ENCODE results near the gene DIP2B.

DIP2B gene

DNA sequence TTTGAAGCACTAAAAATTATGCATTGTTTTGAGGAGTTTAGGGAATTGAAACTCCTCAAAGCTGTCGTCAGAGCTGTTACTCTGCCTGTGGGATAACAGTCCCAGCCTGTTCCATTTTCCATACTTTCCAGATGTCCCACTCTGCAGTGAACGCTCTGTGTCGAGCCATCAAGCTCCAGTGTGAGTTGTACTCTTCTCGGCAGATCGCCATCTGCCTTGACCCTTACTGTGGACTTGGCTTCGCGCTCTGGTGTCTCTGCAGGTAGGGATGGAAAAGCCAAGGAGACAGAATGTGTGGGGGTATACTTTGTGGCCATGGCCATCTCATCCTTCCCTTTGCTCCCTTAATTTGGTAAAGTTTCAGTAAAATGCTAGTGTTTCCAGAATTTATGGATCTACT, 223.6 kb downstream of the DIP2B start:
- Histone ChIP-seq H3K36me3 (ENCODE audit: insufficient read depth, low read length) (peaks cover 21% of the 10 kb centered on the region; the same call in 1 of the 2 replicates), H3K27ac (no peak overlapping the region), H3K4me3 (no peak overlapping the region), H3K9me3 (ENCODE audit: low read depth, low read length) (no peaks in the 10 kb centered on the region), H3K9ac (ENCODE audit: insufficient read length) (no peak overlapping the region)
- DNase-seq (ENCODE audit: low read depth, low spot score), result no peak
- TF ChIP-seq FOXP2 (optimal IDR thresholded peaks at IDR 0.05; ENCODE audit: control extremely low read depth, extremely low read length, insufficient read depth), result no peak
- no peak for TF ChIP-seq EZH2 (IDR thresholded peaks at IDR 0.05)
- no peak for TF ChIP-seq POLR2AphosphoS5 (IDR thresholded peaks at IDR 0.05; ENCODE audit: borderline replicate concordance, low read depth, low read length)

DNA sequence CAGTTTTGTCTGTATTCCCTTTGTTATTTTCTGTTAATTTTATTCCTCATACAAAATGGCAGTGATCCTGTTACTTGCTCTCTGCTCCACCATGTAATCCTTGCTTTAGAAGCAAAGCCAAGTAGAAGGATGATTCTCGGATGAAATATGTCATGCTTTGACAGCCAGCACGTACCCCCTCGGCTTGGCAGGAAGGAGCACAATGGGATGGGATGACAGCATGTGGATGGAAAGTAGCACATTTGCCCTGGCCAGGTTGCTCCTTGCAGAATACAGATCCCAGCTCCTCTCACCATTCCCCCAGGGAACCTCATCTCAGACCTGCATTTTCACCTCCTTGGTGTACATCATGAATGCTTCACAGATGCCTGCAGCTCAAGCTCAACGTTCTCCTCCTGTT, 224.1 kb downstream of the DIP2B start:
- H3K9ac ChIP-seq (ENCODE audit: insufficient read length), result no peak overlapping the region
- DNase-seq (ENCODE audit: low read depth, low spot score), result no peak
- peaks cover 19% of the 10 kb centered on the region; the same call in 1 of the 2 replicates for H3K36me3 ChIP-seq (ENCODE audit: insufficient read depth, low read length)
- H3K9me3 ChIP-seq (ENCODE audit: low read depth, low read length), result no peaks in the 10 kb centered on the region
- no peak for TF ChIP-seq POLR2AphosphoS5 (IDR thresholded peaks at IDR 0.05; ENCODE audit: borderline replicate concordance, low read depth, low read length)
- TF ChIP-seq FOXP2 (optimal IDR thresholded peaks at IDR 0.05; ENCODE audit: control extremely low read depth, extremely low read length, insufficient read depth), result no peak
- TF ChIP-seq EZH2 (IDR thresholded peaks at IDR 0.05), result no peak
- H3K4me3 ChIP-seq, result no peak overlapping the region
- H3K27ac ChIP-seq, result no peak overlapping the region

DNA sequence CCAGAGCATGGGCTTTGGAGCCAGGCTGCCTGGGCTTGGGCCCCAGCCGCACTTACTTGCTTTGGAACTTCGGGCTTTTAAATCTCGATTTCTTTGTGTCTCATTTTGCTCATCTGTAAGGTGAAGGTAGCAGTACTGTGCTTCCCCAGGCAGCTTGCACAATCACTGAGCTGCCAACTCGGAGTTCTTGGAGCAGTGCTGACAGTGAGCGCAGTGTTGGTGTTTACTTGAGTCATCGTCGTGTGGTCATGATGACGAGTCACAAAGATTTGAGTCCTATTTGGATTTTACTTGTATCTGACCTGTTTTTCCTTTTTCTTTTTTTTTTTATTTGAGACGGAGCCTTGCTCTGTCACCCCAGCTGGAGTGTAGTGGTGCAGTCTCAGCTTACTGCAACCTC, 227.8 kb downstream of the DIP2B start:
- Histone ChIP-seq H3K9me3 (ENCODE audit: low read depth, low read length) (no peaks in the 10 kb centered on the region), H3K27ac (no peak overlapping the region), H3K36me3 (ENCODE audit: insufficient read depth, low read length) (peaks cover 9% of the 10 kb centered on the region; the same call in 1 of the 2 replicates), H3K9ac (ENCODE audit: insufficient read length) (no peak overlapping the region), H3K4me3 (no peak overlapping the region)
- TF ChIP-seq EZH2 (IDR thresholded peaks at IDR 0.05) (no peak), POLR2AphosphoS5 (IDR thresholded peaks at IDR 0.05; ENCODE audit: borderline replicate concordance, low read depth, low read length) (no peak), FOXP2 (optimal IDR thresholded peaks at IDR 0.05; ENCODE audit: control extremely low read depth, extremely low read length, insufficient read depth) (no peak)
- no peak for DNase-seq (ENCODE audit: low read depth, low spot score)

DNA sequence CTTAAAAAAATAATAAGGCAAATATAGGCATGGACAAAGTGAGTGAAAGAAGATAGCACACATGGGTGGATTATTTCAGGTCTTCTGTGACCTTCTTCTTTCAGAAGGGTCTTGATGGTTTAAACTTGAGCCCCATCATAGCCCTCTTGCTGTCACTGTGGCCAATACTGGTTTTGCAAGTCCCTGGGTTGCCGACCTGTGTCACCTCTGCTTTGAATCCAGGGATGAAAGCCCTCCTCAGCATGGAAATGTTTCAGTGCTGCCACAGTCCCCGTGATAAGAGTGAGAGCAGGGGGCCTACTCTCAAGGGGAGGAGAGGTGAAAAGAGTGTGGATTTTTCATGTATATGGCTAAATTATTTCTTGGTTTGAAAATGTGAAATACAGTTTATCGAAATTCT, 228.9 kb downstream of the DIP2B start:
- TF ChIP-seq FOXP2 (optimal IDR thresholded peaks at IDR 0.05; ENCODE audit: control extremely low read depth, extremely low read length, insufficient read depth) (no peak), POLR2AphosphoS5 (IDR thresholded peaks at IDR 0.05; ENCODE audit: borderline replicate concordance, low read depth, low read length) (no peak), EZH2 (IDR thresholded peaks at IDR 0.05) (no peak)
- no peak for DNase-seq (ENCODE audit: low read depth, low spot score)
- no peak overlapping the region for H3K27ac ChIP-seq

DNA sequence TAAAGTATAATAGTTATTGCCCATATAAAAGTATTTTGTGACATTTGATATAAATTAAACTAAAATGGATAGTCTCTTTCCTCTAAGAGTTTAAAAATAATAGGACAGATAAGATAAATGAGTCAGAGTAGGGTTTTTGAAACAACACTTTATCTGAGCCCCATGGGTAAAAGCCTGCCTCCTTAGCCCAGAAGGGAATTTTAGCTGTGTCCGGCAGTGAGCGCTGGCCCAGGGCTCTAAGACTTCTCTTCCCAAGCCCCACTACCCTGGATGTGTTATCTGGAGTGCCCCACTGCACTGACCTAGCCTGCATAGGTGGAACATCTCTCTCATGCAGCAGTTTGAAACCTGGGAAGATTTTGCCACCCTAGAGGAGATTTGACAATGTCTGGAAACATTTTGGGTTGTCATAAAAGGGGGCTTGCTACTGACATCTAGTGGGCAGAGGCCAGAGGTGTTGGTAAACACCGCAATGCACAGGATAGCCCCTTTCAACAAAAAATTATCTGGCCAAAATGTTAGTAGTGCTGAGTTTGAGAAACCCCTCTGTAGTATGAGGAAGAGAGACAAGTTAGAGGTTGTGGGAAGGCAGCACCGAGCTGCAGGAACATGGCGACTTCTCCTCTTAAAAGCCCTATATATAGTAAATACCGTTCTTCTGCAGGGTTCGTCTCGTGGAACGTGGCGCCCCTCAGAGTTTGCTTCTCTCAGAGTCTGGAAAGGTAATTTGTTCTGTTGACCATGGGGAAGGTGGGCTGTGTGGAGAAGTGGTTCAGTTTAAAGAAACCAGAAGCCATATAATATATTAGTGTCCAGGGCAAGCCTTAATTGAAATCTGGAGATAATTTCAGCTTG, 229.9 kb downstream of the DIP2B start:
- Histone ChIP-seq H3K36me3 (ENCODE audit: insufficient read depth, low read length) (peaks cover 8% of the 10 kb centered on the region; the same call in 1 of the 2 replicates), H3K9ac (ENCODE audit: insufficient read length) (no peak overlapping the region), H3K9me3 (ENCODE audit: low read depth, low read length) (no peaks in the 10 kb centered on the region), H3K4me3 (no peak overlapping the region), H3K27ac (no peak overlapping the region)
- no peak for TF ChIP-seq EZH2 (IDR thresholded peaks at IDR 0.05)
- DNase-seq (ENCODE audit: low read depth, low spot score), result peak; percentile 16

More for the DNA sequence above, 228.9 kb downstream of the DIP2B start:
- Histone ChIP-seq H3K36me3 (ENCODE audit: insufficient read depth, low read length) (peaks cover 5% of the 10 kb centered on the region; the same call in 1 of the 2 replicates), H3K9me3 (ENCODE audit: low read depth, low read length) (no peaks in the 10 kb centered on the region), H3K9ac (ENCODE audit: insufficient read length) (no peak overlapping the region), H3K4me3 (no peak overlapping the region)

DNA sequence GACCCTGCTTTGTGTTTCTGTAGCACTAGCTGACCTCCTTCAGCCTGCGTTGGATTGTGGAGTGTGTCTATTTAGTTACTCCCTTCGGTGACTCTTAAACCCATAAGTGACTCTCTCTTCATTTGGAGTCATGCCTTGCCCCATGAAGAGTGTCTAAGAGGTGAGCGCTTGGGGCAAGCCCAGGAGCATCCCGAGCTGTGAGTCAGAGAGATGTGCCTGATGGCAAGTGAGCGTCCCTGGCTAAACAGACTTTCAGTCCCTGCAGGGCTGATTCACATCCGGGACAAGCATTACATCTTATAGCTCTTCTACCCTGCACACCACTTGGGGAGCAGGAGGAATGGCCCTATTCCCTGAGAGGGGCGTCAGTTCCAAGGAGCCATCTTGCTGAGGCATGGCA, 234.8 kb downstream of the DIP2B start:
- Histone ChIP-seq H3K36me3 (ENCODE audit: insufficient read depth, low read length) (peaks cover 21% of the 10 kb centered on the region; the same call in 1 of the 2 replicates), H3K4me3 (no peak overlapping the region), H3K27ac (no peak overlapping the region), H3K9me3 (ENCODE audit: low read depth, low read length) (no peaks in the 10 kb centered on the region), H3K9ac (ENCODE audit: insufficient read length) (no peak overlapping the region)
- no peak for DNase-seq (ENCODE audit: low read depth, low spot score)
- TF ChIP-seq POLR2AphosphoS5 (IDR thresholded peaks at IDR 0.05; ENCODE audit: borderline replicate concordance, low read depth, low read length) (no peak), FOXP2 (optimal IDR thresholded peaks at IDR 0.05; ENCODE audit: control extremely low read depth, extremely low read length, insufficient read depth) (no peak), EZH2 (IDR thresholded peaks at IDR 0.05) (no peak)

DNA sequence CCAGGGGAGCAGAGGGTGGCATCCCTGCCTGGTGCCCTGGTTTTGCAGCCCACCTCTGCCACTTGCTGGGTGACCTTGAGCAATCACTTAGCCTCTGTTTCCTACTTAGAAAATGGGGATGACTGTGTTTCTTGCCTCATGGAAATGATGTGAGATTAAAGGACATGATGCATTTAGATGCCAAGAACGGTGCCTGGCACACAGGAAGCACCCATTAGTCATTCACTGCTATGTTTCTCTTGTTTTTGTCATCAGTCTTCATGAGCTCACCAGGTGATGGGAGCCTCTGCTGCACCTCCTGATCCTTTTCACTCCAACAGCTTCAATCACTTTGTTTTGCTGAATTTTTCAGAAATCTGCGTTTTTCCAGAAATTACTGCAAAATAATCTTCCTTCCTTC, 235.5 kb downstream of the DIP2B start:
- TF ChIP-seq EZH2 (IDR thresholded peaks at IDR 0.05) (no peak), POLR2AphosphoS5 (IDR thresholded peaks at IDR 0.05; ENCODE audit: borderline replicate concordance, low read depth, low read length) (no peak)
- Histone ChIP-seq H3K36me3 (ENCODE audit: insufficient read depth, low read length) (peaks cover 26% of the 10 kb centered on the region; the same call in 1 of the 2 replicates), H3K27ac (no peak overlapping the region), H3K9me3 (ENCODE audit: low read depth, low read length) (no peaks in the 10 kb centered on the region), H3K9ac (ENCODE audit: insufficient read length) (no peak overlapping the region), H3K4me3 (no peak overlapping the region)
- DNase-seq (ENCODE audit: low read depth, low spot score), result no peak

DNA sequence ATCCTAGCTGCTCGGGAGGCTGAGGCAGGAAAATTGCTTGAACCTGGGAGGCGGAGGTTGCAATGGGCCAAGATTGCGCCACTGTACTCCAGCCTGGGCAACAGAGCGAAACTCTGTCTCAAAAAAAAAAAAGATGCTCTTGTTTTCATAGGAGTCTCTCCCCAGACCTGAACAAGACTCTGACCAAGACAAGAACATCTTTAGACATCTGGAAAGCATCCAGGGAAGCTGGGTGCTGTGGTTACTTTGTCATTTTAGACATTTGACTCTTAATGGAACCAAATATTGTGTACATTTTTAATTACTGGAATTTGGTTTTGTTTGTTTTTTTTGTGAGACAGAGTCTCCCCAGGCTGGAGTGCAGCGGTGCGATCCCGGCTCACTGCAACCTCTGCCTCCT, 238.0 kb downstream of the DIP2B start:
- H3K27ac ChIP-seq, result no peak overlapping the region
- no peaks in the 10 kb centered on the region for H3K9me3 ChIP-seq (ENCODE audit: low read depth, low read length)
- H3K36me3 ChIP-seq (ENCODE audit: insufficient read depth, low read length), result peaks cover 30% of the 10 kb centered on the region; the same call in 1 of the 2 replicates
- TF ChIP-seq POLR2AphosphoS5 (IDR thresholded peaks at IDR 0.05; ENCODE audit: borderline replicate concordance, low read depth, low read length) (no peak), EZH2 (IDR thresholded peaks at IDR 0.05) (no peak), FOXP2 (optimal IDR thresholded peaks at IDR 0.05; ENCODE audit: control extremely low read depth, extremely low read length, insufficient read depth) (no peak)
- H3K4me3 ChIP-seq, result no peak overlapping the region
- no peak overlapping the region for H3K9ac ChIP-seq (ENCODE audit: insufficient read length)
- DNase-seq (ENCODE audit: low read depth, low spot score), result no peak

DNA sequence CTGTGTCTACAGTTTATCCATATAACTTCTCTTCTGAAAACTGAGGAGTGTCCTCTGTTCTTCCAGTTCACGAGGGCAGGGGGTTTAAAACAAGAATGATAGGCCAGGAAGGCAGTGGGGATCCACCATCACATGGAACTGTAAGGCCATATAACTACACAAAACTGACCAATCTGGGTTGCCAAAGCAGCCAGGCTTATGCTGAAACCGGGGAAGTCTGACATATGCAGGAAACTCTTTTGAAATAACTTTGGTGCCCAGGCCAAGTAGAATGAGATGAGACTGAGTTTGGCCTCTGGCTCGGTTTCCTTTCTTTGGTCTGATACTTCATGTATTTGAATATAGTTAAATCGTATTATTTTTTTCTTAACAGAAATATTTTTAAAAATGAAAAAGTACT, 241.1 kb downstream of the DIP2B start:
- Histone ChIP-seq H3K27ac (no peak overlapping the region), H3K36me3 (ENCODE audit: insufficient read depth, low read length) (peaks cover 20% of the 10 kb centered on the region; the same call in 1 of the 2 replicates), H3K9ac (ENCODE audit: insufficient read length) (no peak overlapping the region), H3K4me3 (no peak overlapping the region), H3K9me3 (ENCODE audit: low read depth, low read length) (no peaks in the 10 kb centered on the region)
- no peak for DNase-seq (ENCODE audit: low read depth, low spot score)
- no peak for TF ChIP-seq POLR2AphosphoS5 (IDR thresholded peaks at IDR 0.05; ENCODE audit: borderline replicate concordance, low read depth, low read length)
- TF ChIP-seq FOXP2 (optimal IDR thresholded peaks at IDR 0.05; ENCODE audit: control extremely low read depth, extremely low read length, insufficient read depth), result no peak
- no peak for TF ChIP-seq EZH2 (IDR thresholded peaks at IDR 0.05)
